SK-N-SH treated with all-trans-retinoic acid at 6 μM for 48 hours (cell line): ENCODE results near the gene TBC1D9B.

Experiments
- ATAC-seq: fragments of 200-7000 bp; cut with Tn5 transposase; 3 replicates; pipeline ENCODE4 v1.9.1; 2020; ENCODE audit warnings: mild to moderate bottlenecking, moderate library complexity
- ARNTL ChIP-seq: fragments of 450-650 bp; formaldehyde crosslinking; IDR thresholded peaks from 2 replicates; pipeline ENCODE4 v1.5.0; 2020; ENCODE audit warnings: low read depth, mild to moderate bottlenecking, moderate library complexity, borderline replicate concordance
- BACH2 ChIP-seq: fragments of 250-450 bp; sonication (Bioruptor Pico); IDR thresholded peaks from 2 replicates; pipeline ENCODE4 v1.9.0; 2021; ENCODE audit warnings: mild to moderate bottlenecking, borderline replicate concordance
- CSDC2 ChIP-seq: fragments of 250-450 bp; sonication (Bioruptor Pico); IDR thresholded peaks from 2 replicates; pipeline ENCODE4 v1.5.0; 2020; ENCODE audit warnings: mild to moderate bottlenecking, moderate library complexity
- CSRNP3 ChIP-seq: fragments of 250-450 bp; sonication (Bioruptor Pico); IDR thresholded peaks from 2 replicates; pipeline ENCODE4 v1.5.1; 2021; ENCODE audit warnings: mild to moderate bottlenecking, moderate library complexity
- ESRRG ChIP-seq: fragments of 250-450 bp; sonication (Bioruptor Pico); IDR thresholded peaks from 2 replicates; pipeline ENCODE4 v1.6.1; 2021; ENCODE audit warnings: mild to moderate bottlenecking
- OSR1 ChIP-seq: fragments of 250-450 bp; sonication (Bioruptor Pico); IDR thresholded peaks from 2 replicates; pipeline ENCODE4 v1.8.0; 2022; ENCODE audit warnings: moderate library complexity, mild to moderate bottlenecking, inconsistent platforms
- POU6F1 ChIP-seq: fragments of 250-450 bp; sonication (Bioruptor Pico); IDR thresholded peaks from 2 replicates; pipeline ENCODE4 v1.8.0; 2021; ENCODE audit warnings: low read depth, mild to moderate bottlenecking, moderate library complexity, borderline replicate concordance
- PPARA ChIP-seq: fragments of 250-450 bp; sonication (Bioruptor Pico); IDR thresholded peaks from 2 replicates; pipeline ENCODE4 v1.5.0; 2020; ENCODE audit warnings: mild to moderate bottlenecking, borderline replicate concordance
- SNAI2 ChIP-seq: fragments of 250-450 bp; sonication (Bioruptor Pico); IDR thresholded peaks from 2 replicates; pipeline ENCODE4 v1.5.0; 2020; ENCODE audit warnings: mild to moderate bottlenecking, moderate library complexity
- TCF4 ChIP-seq: fragments of 250-450 bp; sonication (Bioruptor Pico); IDR thresholded peaks from 2 replicates; pipeline ENCODE4 v1.8.0; 2021; ENCODE audit warnings: mild to moderate bottlenecking, moderate library complexity, borderline replicate concordance
- TOX ChIP-seq: fragments of 250-450 bp; sonication (Bioruptor Pico); IDR thresholded peaks from 2 replicates; pipeline ENCODE4 v1.8.0; 2021; ENCODE audit warnings: mild to moderate bottlenecking, moderate library complexity, borderline replicate concordance
- ZC3H10 ChIP-seq: fragments of 250-450 bp; sonication (Bioruptor Pico); IDR thresholded peaks from 2 replicates; pipeline ENCODE4 v1.5.1; 2021; ENCODE audit warnings: mild to moderate bottlenecking, moderate library complexity
- ZFP3 ChIP-seq: fragments of 250-450 bp; sonication (Bioruptor Pico); IDR thresholded peaks from 2 replicates; pipeline ENCODE4 v1.5.0; 2020; ENCODE audit warnings: mild to moderate bottlenecking, moderate library complexity
- ZFP30 ChIP-seq: fragments of 450-650 bp; formaldehyde crosslinking; IDR thresholded peaks from 2 replicates; pipeline ENCODE4 v1.5.0; 2022; ENCODE audit warnings: mild to moderate bottlenecking, moderate library complexity
- ZNF565 ChIP-seq: fragments of 450-650 bp; formaldehyde crosslinking; conservative IDR thresholded peaks from 2 replicates; pipeline ENCODE4 v1.5.0; 2020; ENCODE audit warnings: low read depth, mild to moderate bottlenecking, moderate library complexity
- ZNF70 ChIP-seq: fragments of 450-650 bp; formaldehyde crosslinking; IDR thresholded peaks from 2 replicates; pipeline ENCODE4 v1.5.0; 2020; ENCODE audit warnings: mild to moderate bottlenecking, moderate library complexity
- ZNF8 ChIP-seq: fragments of 450-650 bp; formaldehyde crosslinking; IDR thresholded peaks from 2 replicates; pipeline ENCODE4 v1.5.0; 2020; ENCODE audit warnings: mild to moderate bottlenecking, moderate library complexity
- TF ChIP-seq, protein P1 (sequence below): fragments of 250-450 bp; sonication (Bioruptor Pico); IDR thresholded peaks from 2 replicates; pipeline ENCODE4 v1.5.0; 2020; ENCODE audit warnings: mild to moderate bottlenecking, moderate library complexity
- TF ChIP-seq, protein P2 (sequence below): fragments of 250-450 bp; sonication (Bioruptor Pico); IDR thresholded peaks from 2 replicates; pipeline ENCODE4 v1.8.0; 2020; ENCODE audit warnings: mild to moderate bottlenecking, moderate library complexity, borderline replicate concordance
- TF ChIP-seq, protein P3 (sequence below): fragments of 250-450 bp; sonication (Bioruptor Pico); IDR thresholded peaks from 2 replicates; pipeline ENCODE4 v1.5.1; 2020; ENCODE audit warnings: low read depth, mild to moderate bottlenecking, moderate library complexity

TBC1D9B gene

DNA sequence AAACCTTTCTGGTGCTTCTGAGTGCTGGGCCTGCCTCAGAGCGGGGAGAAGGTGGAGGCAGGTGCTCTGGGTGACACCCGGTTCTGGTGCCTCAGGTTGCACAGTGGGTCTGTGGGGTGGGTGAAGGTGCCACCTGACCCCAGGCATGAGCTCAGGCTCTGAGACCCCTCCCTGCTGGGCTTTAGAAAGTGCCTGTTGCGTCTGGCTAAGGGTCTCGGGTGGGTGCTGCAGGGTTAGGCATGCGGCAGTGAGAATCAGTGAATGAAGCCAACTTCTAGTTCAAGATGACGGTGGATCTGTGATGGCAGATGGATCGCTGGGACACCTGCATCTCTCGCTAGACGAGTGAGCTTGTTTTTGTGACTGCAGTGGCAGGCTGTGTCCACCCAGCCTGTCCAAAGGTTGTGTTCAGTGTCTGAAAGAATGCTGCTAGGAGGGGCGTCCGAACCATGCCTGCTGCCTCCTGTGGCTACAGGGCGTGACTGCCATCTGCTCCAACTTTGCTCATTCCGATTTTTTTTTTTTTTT lies 82.0 kb downstream of the TBC1D9B start:
- no peak for TF ChIP-seq ZNF8
- TF ChIP-seq TCF4 (CRISPR knock-in tag), result no peak
- no peak for TF ChIP-seq ARNTL (CRISPR knock-in tag)
- TF ChIP-seq CSDC2 (CRISPR knock-in tag), result no peak
- no peak for TF ChIP-seq PPARA
- no peak for TF ChIP-seq ZNF565 (CRISPR knock-in tag)
- TF ChIP-seq ZFP3 (CRISPR knock-in tag), result no peak
- TF ChIP-seq, protein P1, sequence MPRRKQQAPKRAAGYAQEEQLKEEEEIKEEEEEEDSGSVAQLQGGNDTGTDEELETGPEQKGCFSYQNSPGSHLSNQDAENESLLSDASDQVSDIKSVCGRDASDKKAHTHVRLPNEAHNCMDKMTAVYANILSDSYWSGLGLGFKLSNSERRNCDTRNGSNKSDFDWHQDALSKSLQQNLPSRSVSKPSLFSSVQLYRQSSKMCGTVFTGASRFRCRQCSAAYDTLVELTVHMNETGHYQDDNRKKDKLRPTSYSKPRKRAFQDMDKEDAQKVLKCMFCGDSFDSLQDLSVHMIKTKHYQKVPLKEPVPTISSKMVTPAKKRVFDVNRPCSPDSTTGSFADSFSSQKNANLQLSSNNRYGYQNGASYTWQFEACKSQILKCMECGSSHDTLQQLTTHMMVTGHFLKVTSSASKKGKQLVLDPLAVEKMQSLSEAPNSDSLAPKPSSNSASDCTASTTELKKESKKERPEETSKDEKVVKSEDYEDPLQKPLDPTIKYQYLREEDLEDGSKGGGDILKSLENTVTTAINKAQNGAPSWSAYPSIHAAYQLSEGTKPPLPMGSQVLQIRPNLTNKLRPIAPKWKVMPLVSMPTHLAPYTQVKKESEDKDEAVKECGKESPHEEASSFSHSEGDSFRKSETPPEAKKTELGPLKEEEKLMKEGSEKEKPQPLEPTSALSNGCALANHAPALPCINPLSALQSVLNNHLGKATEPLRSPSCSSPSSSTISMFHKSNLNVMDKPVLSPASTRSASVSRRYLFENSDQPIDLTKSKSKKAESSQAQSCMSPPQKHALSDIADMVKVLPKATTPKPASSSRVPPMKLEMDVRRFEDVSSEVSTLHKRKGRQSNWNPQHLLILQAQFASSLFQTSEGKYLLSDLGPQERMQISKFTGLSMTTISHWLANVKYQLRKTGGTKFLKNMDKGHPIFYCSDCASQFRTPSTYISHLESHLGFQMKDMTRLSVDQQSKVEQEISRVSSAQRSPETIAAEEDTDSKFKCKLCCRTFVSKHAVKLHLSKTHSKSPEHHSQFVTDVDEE, result no peak
- no peak for TF ChIP-seq ZNF70 (CRISPR knock-in tag)
- no peak for TF ChIP-seq TOX (CRISPR knock-in tag)
- TF ChIP-seq OSR1, result no peak
- TF ChIP-seq ZFP30 (CRISPR knock-in tag), result no peak
- TF ChIP-seq, protein P2, sequence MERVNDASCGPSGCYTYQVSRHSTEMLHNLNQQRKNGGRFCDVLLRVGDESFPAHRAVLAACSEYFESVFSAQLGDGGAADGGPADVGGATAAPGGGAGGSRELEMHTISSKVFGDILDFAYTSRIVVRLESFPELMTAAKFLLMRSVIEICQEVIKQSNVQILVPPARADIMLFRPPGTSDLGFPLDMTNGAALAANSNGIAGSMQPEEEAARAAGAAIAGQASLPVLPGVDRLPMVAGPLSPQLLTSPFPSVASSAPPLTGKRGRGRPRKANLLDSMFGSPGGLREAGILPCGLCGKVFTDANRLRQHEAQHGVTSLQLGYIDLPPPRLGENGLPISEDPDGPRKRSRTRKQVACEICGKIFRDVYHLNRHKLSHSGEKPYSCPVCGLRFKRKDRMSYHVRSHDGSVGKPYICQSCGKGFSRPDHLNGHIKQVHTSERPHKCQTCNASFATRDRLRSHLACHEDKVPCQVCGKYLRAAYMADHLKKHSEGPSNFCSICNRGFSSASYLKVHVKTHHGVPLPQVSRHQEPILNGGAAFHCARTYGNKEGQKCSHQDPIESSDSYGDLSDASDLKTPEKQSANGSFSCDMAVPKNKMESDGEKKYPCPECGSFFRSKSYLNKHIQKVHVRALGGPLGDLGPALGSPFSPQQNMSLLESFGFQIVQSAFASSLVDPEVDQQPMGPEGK (CRISPR knock-in tag), result no peak; the same call in 1 of the 2 replicates
- TF ChIP-seq ESRRG, result no peak
- no peak for TF ChIP-seq CSRNP3
- no peak for TF ChIP-seq POU6F1 (CRISPR knock-in tag)
- TF ChIP-seq ZC3H10 (CRISPR knock-in tag), result no peak
- no peak for TF ChIP-seq BACH2 (CRISPR knock-in tag)
- TF ChIP-seq SNAI2 (CRISPR knock-in tag), result no peak
- ATAC-seq, result no peak

GRCh38 chr5:179824745-179825112 lies 83.0 kb downstream of the TBC1D9B start:
- ATAC-seq, result no peak
- TF ChIP-seq TOX (CRISPR knock-in tag) (no peak), SNAI2 (CRISPR knock-in tag) (no peak), ZNF70 (CRISPR knock-in tag) (no peak), ZC3H10 (CRISPR knock-in tag) (no peak)
- TF ChIP-seq, protein P2 (CRISPR knock-in tag), result no peak
- TF ChIP-seq, protein P3, sequence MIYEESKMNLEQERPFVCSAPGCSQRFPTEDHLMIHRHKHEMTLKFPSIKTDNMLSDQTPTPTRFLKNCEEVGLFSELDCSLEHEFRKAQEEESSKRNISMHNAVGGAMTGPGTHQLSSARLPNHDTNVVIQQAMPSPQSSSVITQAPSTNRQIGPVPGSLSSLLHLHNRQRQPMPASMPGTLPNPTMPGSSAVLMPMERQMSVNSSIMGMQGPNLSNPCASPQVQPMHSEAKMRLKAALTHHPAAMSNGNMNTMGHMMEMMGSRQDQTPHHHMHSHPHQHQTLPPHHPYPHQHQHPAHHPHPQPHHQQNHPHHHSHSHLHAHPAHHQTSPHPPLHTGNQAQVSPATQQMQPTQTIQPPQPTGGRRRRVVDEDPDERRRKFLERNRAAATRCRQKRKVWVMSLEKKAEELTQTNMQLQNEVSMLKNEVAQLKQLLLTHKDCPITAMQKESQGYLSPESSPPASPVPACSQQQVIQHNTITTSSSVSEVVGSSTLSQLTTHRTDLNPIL, result no peak
